OCI-LY7 (cell line): ENCODE results near the gene TRIM46. TPM values are rescaled to one million over a fixed set of nuclear protein-coding genes. Genes with fewer than 3 reads are reported as not detected.
"Not testable (repeated sequence)": the region's sequence is repeated elsewhere in the genome, so short reads cannot be mapped to it uniquely, and the experiment has no call there.

ENCODE experiments used
- BruUV-seq: library from RNA; stranded (reverse); fragments of 400-500 nt; replicated peaks from 2 replicates; lab custom pipeline; 2021; lab: Mats Ljungman, UMichigan
- CTCF ChIA-PET: fragments of 300-600 bp; sonication (Branson Sonifier 250); formaldehyde crosslinking; loops from one replicate; lab custom pipeline; 2022; ENCODE audit warnings: antibody characterized with exemption; ENCODE audit not compliant: unreplicated experiment; lab: Charles Lee
- POLR2A ChIA-PET: fragments of 300-600 bp; sonication (Branson Sonifier 250); formaldehyde crosslinking; loops from one replicate; lab custom pipeline; 2022; ENCODE audit warnings: antibody characterized with exemption; lab: Charles Lee
- DNase-seq: peaks from one replicate; pipeline ENCODE4 v3.0.0-alpha.2; 2015; ENCODE audit warnings: low spot score
- H2AFZ ChIP-seq: fragments of 200-600 bp; sonication (generic), shearing (Covaris generic); 2 replicates; pipeline ENCODE4 v1.6.1; 2014; ENCODE audit warnings: mild to moderate bottlenecking, antibody characterized with exemption, low read length, moderate library complexity
- H3K27ac ChIP-seq: fragments of 200-600 bp; sonication (generic); 2 replicates; pipeline ENCODE4 v1.5.1; 2014; ENCODE audit warnings: mixed run types, low read depth, mild to moderate bottlenecking, moderate library complexity, low read length, inconsistent platforms; ENCODE audit not compliant: poor library complexity, severe bottlenecking
- H3K36me3 ChIP-seq: fragments of 200-600 bp; sonication (generic); 2 replicates; pipeline ENCODE4 v1.6.1; 2014; ENCODE audit warnings: mild to moderate bottlenecking, antibody characterized with exemption, low read length, moderate library complexity, mixed read lengths; ENCODE audit not compliant: insufficient read depth
- H3K4me1 ChIP-seq: fragments of 200-600 bp; sonication (generic); 2 replicates; pipeline ENCODE4 v1.5.1; 2014; ENCODE audit warnings: mild to moderate bottlenecking, low read length; ENCODE audit not compliant: insufficient read depth, poor library complexity, severe bottlenecking
- H3K4me2 ChIP-seq: fragments of 200-600 bp; sonication (generic); 2 replicates; pipeline ENCODE4 v1.6.1; 2014; ENCODE audit warnings: mild to moderate bottlenecking, low read length
- H3K4me3 ChIP-seq: fragments of 200-600 bp; sonication (generic); 2 replicates; pipeline ENCODE4 v1.5.1; 2014; ENCODE audit warnings: mild to moderate bottlenecking, low read depth, low read length; ENCODE audit not compliant: poor library complexity, severe bottlenecking
- H3K79me2 ChIP-seq: fragments of 200-600 bp; sonication (generic); 2 replicates; pipeline ENCODE4 v1.6.1; 2016; ENCODE audit warnings: low read depth, mild to moderate bottlenecking, low read length, moderate library complexity, mixed read lengths; ENCODE audit not compliant: insufficient read depth
- H3K9me2 ChIP-seq: fragments of 200-600 bp; sonication (generic); 2 replicates; pipeline ENCODE4 v1.6.1; 2016; ENCODE audit warnings: mild to moderate bottlenecking, low read length, mixed read lengths; ENCODE audit not compliant: insufficient read depth
- H3K9me3 ChIP-seq: fragments of 200-600 bp; sonication (generic); 2 replicates; pipeline ENCODE4 v1.6.1; 2014; ENCODE audit warnings: mild to moderate bottlenecking, mixed run types, low read length, mixed read lengths
- H4K20me1 ChIP-seq: fragments of 200-600 bp; sonication (generic); 2 replicates; pipeline ENCODE4 v1.6.1; 2014; ENCODE audit warnings: mild to moderate bottlenecking, antibody characterized with exemption, low read length, moderate library complexity, mixed read lengths; ENCODE audit not compliant: insufficient read depth
- EZH2phosphoT487 ChIP-seq: fragments of 200-600 bp; sonication (generic); IDR thresholded peaks from 2 replicates; pipeline ENCODE4 v1.6.1; 2018; ENCODE audit warnings: low read depth, borderline replicate concordance, mild to moderate bottlenecking, mixed run types, antibody characterized with exemption, low read length, moderate library complexity, mixed read lengths
- intact Hi-C: fragments of 100-400 bp; cut with micrococcal nuclease; formaldehyde crosslinking; loops from one replicate; pipeline ENCODE4 v1.10.0; 2022; ENCODE audit not compliant: unreplicated experiment
- total RNA-seq, 2 experiments: library from RNA; depleted of rRNA in 1 of 2; stranded (reverse); fragments of >200 nt in 1 of 2; shearing (Covaris generic) in 1 of 2; gene quantifications; 2 replicates each; pipeline ENCODE4 v1.2.3, GENCODE V29; 2014 to 2022
- TF ChIP-seq, protein P1 (sequence below): fragments of 200-600 bp; sonication (generic); conservative IDR thresholded peaks from 2 replicates; pipeline ENCODE4 v1.5.1; 2014; ENCODE audit warnings: mild to moderate bottlenecking, antibody characterized with exemption, low read length, moderate library complexity, mixed read lengths

TRIM46 gene
- total RNA-seq, 2 experiments from 2014 or later, result 3.1 to 4.5 TPM

DNA sequence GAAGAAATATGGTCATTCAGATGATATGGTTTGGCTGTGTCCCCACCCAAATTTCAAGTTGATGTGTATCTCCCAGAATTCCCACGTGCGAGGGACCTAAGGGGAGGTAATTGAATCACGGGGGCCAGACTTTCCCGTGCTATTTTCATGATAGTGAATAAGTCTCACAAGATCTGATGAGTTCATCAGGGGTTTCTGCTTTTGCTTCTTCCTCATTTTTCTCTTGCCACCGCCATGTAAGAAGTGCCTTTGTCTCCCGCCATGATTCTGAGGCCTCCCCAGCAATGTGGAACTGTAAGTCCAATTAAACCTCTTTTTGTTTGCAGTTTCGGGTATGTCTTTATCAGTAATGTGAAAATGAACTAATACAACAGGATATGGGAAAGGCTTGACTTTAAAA lies 31.9 kb upstream of the TRIM46 start:
- Histone ChIP-seq H3K79me2 (peaks cover 7% of the 10 kb centered on the region; the same call in 1 of the 2 replicates), H2AFZ (no peak overlapping the region; the same call in 1 of the 2 replicates), H3K9me2 (no peaks in the 10 kb centered on the region), H3K9me3 (no peaks in the 10 kb centered on the region), H3K4me2 (no peak overlapping the region), H4K20me1 (no peaks in the 10 kb centered on the region), H3K4me3 (no peak overlapping the region), H3K27ac (no peak overlapping the region), H3K4me1 (peaks cover 13% of the 10 kb centered on the region), H3K36me3 (peaks cover 13% of the 10 kb centered on the region; the same call in 1 of the 2 replicates)
- intact Hi-C loops, result loop anchor here (2.0 kb wide), 1 partner anchor 31 kb away; the partner anchor contains the start of genes KRTCAP2 and TRIM46
- POLR2A ChIA-PET, result interaction anchor here (0.6 kb wide), 1 partner anchor 10 kb away, joined by 4 read pairs; no protein-coding TSS in a partner anchor
- BruUV-seq, result no TSS peak
- TF ChIP-seq EZH2phosphoT487, result no peak
- TF ChIP-seq, protein P1, sequence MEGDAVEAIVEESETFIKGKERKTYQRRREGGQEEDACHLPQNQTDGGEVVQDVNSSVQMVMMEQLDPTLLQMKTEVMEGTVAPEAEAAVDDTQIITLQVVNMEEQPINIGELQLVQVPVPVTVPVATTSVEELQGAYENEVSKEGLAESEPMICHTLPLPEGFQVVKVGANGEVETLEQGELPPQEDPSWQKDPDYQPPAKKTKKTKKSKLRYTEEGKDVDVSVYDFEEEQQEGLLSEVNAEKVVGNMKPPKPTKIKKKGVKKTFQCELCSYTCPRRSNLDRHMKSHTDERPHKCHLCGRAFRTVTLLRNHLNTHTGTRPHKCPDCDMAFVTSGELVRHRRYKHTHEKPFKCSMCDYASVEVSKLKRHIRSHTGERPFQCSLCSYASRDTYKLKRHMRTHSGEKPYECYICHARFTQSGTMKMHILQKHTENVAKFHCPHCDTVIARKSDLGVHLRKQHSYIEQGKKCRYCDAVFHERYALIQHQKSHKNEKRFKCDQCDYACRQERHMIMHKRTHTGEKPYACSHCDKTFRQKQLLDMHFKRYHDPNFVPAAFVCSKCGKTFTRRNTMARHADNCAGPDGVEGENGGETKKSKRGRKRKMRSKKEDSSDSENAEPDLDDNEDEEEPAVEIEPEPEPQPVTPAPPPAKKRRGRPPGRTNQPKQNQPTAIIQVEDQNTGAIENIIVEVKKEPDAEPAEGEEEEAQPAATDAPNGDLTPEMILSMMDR, result no peak
- CTCF ChIA-PET, result no interaction called here
- DNase-seq, result no peak

DNA sequence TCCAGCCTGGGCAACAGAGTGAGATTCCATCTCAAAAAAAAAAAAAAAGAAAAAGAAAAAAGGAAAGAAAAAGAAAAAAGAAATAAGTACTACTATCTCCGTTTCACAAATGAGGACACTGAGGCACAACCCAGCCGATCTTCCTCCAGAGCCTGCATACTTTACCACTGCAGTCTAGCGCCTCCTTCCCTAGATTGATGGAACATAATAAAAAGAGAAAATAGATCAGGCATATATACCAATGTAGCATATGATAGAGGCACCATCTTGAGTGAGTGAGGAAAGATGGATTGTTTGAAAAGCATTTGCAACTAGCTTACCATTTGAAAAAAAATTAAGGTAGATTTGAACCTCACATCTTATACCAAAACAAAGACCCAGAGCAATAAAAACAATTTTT lies 28.2 kb upstream of the TRIM46 start:
- no peaks in the 10 kb centered on the region for H3K4me1 ChIP-seq
- intact Hi-C loops, result no loop called here
- no peak for DNase-seq
- H3K9me3 ChIP-seq, result no peaks in the 10 kb centered on the region
- H4K20me1 ChIP-seq, result no peaks in the 10 kb centered on the region
- no peak overlapping the region for H3K4me3 ChIP-seq
- BruUV-seq, result no TSS peak
- TF ChIP-seq, protein P1, result 0 out of 2 replicates have a peak, but pooled peaks have one; percentile 31
- no peak for TF ChIP-seq EZH2phosphoT487
- CTCF ChIA-PET, result no interaction called here
- H3K4me2 ChIP-seq, result no peak overlapping the region
- POLR2A ChIA-PET, result no interaction called here
- no peaks in the 10 kb centered on the region for H3K36me3 ChIP-seq
- no peak overlapping the region for H3K27ac ChIP-seq
- no peaks in the 10 kb centered on the region for H3K9me2 ChIP-seq
- H2AFZ ChIP-seq, result no peak overlapping the region
- no peaks in the 10 kb centered on the region for H3K79me2 ChIP-seq

DNA sequence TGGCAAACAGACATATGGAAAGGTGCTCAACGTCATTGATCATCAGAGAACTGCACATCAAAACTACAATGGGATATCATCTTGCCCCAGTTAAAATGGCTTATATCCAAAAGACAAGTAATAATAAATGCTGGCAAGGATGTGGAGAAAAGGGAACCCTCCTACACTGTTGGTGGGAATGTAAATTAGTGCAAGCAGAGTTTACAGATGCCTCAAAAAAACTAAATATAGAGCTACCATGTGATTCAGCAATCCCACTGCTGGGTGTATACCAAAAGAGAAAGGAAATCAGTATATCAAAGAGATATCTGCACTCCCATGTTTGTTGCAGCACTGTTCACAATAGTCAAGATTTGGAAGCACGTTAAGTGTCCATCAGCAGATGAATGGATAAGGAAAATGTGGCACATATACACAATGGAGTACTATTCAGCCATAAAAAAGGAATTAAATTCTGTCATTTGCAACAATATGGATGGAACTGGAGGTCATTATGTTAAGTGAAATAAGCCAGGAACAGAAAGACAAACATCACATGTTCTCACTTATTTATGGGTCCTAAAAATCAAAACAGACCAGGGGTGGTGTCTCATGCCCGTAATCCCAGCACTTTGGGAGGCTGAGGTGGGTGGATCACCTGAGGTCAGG lies 17.5 kb upstream of the TRIM46 start:
- H3K79me2 ChIP-seq, H3K9me3 ChIP-seq, BruUV-seq, H3K4me3 ChIP-seq, H2AFZ ChIP-seq, H3K36me3 ChIP-seq, H4K20me1 ChIP-seq, H3K27ac ChIP-seq, intact Hi-C loops, POLR2A ChIA-PET, H3K4me2 ChIP-seq, DNase-seq, H3K9me2 ChIP-seq, H3K4me1 ChIP-seq, CTCF ChIA-PET: not testable (repeated sequence)
